Neural progenitor cell (in vitro differentiated cells): ENCODE data around the gene PRKCB.

Experiments used
- CTCF ChIP-seq: fragments of 200-600 bp; sonication (generic); IDR thresholded peaks from 2 replicates; pipeline ENCODE4 v1.5.1; 2017; ENCODE audit warnings: antibody characterized with exemption, mild to moderate bottlenecking
- EZH2 ChIP-seq: fragments of 200-600 bp; sonication (generic); IDR thresholded peaks from 2 replicates; pipeline ENCODE4 v1.6.1; 2017; ENCODE audit warnings: antibody characterized with exemption, mild to moderate bottlenecking, moderate library complexity
- EZH2phosphoT487 ChIP-seq: fragments of 200-600 bp; sonication (generic); IDR thresholded peaks from 2 replicates; pipeline ENCODE4 v1.6.1; 2017; ENCODE audit warnings: antibody characterized with exemption

- TF ChIP-seq CTCF, result no peak
- TF ChIP-seq EZH2, result no peak
- no peak for TF ChIP-seq EZH2phosphoT487
Measured at GRCh38 chr16:24088767-24089166, 253.0 kb downstream of the PRKCB start.
